Activated T-cell treated with anti-CD3 and anti-CD28 coated beads, Interleukin-2, amount 50 U/mL, for 4 hours (primary cell): ENCODE results near the gene ECE2. TPM values are rescaled to one million over a fixed set of nuclear protein-coding genes. Genes with fewer than 3 reads are reported as not detected.
"Not testable (repeated sequence)": the region's sequence is repeated elsewhere in the genome, so short reads cannot be mapped to it uniquely, and the experiment has no call there.

Experiments
- ATAC-seq, 2 donors: fragments of 200-7000 bp; cut with Tn5 transposase; one replicate each; pipeline ENCODE4 v1.10.0; 2021
- DNase-seq: peaks from one replicate; pipeline ENCODE4 v3.0.0-alpha.2; 2020
- H3K27me3 Mint-ChIP-seq: one replicate; pipeline ENCODE4 v1.8.0; 2021; ENCODE audit warnings: low read depth, mixed read lengths
- H3K36me3 Mint-ChIP-seq: one replicate; pipeline ENCODE4 v1.8.0; 2022; ENCODE audit warnings: mixed read lengths; ENCODE audit not compliant: insufficient read depth
- H3K4me1 Mint-ChIP-seq: one replicate; pipeline ENCODE4 v1.8.0; 2021; ENCODE audit warnings: low read depth, mixed read lengths
- H3K4me3 Mint-ChIP-seq: one replicate; pipeline ENCODE4 v1.8.0; 2021; ENCODE audit warnings: mild to moderate bottlenecking, moderate library complexity, mixed read lengths
- H3K9me3 Mint-ChIP-seq: one replicate; pipeline ENCODE4 v1.8.0; 2021; ENCODE audit warnings: mixed read lengths
- total RNA-seq, 3 donors: library from RNA; stranded (reverse); gene quantifications; one replicate each; pipeline ENCODE4 v1.2.1, GENCODE V29; 2021

Gene ECE2
- total RNA-seq, 3 donors from 2014 or later: not detected

GRCh38 chr3:184250167-184250828 lies 25.5 kb upstream of the ECE2 start:
- H3K36me3 Mint-ChIP-seq: peaks cover 6% of the 10 kb centered on the region
- peak overlapping the region; percentile 89 for H3K4me3 Mint-ChIP-seq
- H3K4me1 Mint-ChIP-seq: peaks cover 9% of the 10 kb centered on the region
- DNase-seq: peak; percentile 87
- H3K27me3 Mint-ChIP-seq: no peaks in the 10 kb centered on the region
- no peaks in the 10 kb centered on the region for H3K9me3 Mint-ChIP-seq
- peak; percentile 60 to 65 for ATAC-seq

GRCh38 chr3:184255291-184256039 lies 20.4 kb upstream of the ECE2 start:
- no peak overlapping the region for H3K4me3 Mint-ChIP-seq
- H3K4me1 Mint-ChIP-seq: peaks cover 12% of the 10 kb centered on the region
- H3K9me3 Mint-ChIP-seq: no peaks in the 10 kb centered on the region
- H3K36me3 Mint-ChIP-seq: peaks cover 5% of the 10 kb centered on the region
- peak; percentile 62 to 69 for ATAC-seq
- H3K27me3 Mint-ChIP-seq: peaks cover 5% of the 10 kb centered on the region
- no peak for DNase-seq

GRCh38 chr3:184257083-184257915 lies 18.5 kb upstream of the ECE2 start:
- Mint-ChIP-seq H3K27me3 (peaks cover 13% of the 10 kb centered on the region), H3K36me3 (peaks cover 5% of the 10 kb centered on the region), H3K9me3 (no peaks in the 10 kb centered on the region), H3K4me1 (peaks cover 21% of the 10 kb centered on the region), H3K4me3 (no peak overlapping the region)
- DNase-seq (no peak), ATAC-seq (no peak)

GRCh38 chr3:184258926-184259325 lies 16.9 kb upstream of the ECE2 start:
- ATAC-seq: no peak
- H3K4me3 Mint-ChIP-seq: no peak overlapping the region

GRCh38 chr3:184259396-184259877 lies 16.4 kb upstream of the ECE2 start:
- H3K4me3 Mint-ChIP-seq: peak overlapping the region; percentile 64

More at GRCh38 chr3:184258926-184259325, 16.9 kb upstream of the ECE2 start:
- no peaks in the 10 kb centered on the region for H3K9me3 Mint-ChIP-seq
- peaks cover 26% of the 10 kb centered on the region for H3K4me1 Mint-ChIP-seq
- H3K27me3 Mint-ChIP-seq: peaks cover 19% of the 10 kb centered on the region
- no peak for DNase-seq
- peaks cover 5% of the 10 kb centered on the region for H3K36me3 Mint-ChIP-seq

GRCh38 chr3:184259878-184260723 lies 15.7 kb upstream of the ECE2 start:
- Mint-ChIP-seq H3K4me3 (peak overlapping the region; percentile 82), H3K9me3 (no peaks in the 10 kb centered on the region), H3K36me3 (peaks cover 5% of the 10 kb centered on the region), H3K4me1 (peaks cover 26% of the 10 kb centered on the region), H3K27me3 (peaks cover 24% of the 10 kb centered on the region)
- DNase-seq (peak; percentile 20), ATAC-seq (peak; percentile 47 to 51)

More at GRCh38 chr3:184259396-184259877, 16.4 kb upstream of the ECE2 start:
- Mint-ChIP-seq H3K9me3 (no peaks in the 10 kb centered on the region), H3K4me1 (peaks cover 26% of the 10 kb centered on the region), H3K36me3 (peaks cover 5% of the 10 kb centered on the region), H3K27me3 (peaks cover 19% of the 10 kb centered on the region)
- no peak for ATAC-seq
- DNase-seq: no peak

GRCh38 chr3:184260724-184261269 lies 15.0 kb upstream of the ECE2 start:
- Mint-ChIP-seq H3K9me3 (no peaks in the 10 kb centered on the region), H3K4me3 (peak overlapping the region; percentile 82), H3K4me1 (peaks cover 23% of the 10 kb centered on the region), H3K36me3 (peaks cover 2% of the 10 kb centered on the region), H3K27me3 (peaks cover 26% of the 10 kb centered on the region)
- DNase-seq: no peak
- no peak for ATAC-seq

- Mint-ChIP-seq H3K4me1 (peaks cover 21% of the 10 kb centered on the region), H3K4me3 (peak within 1 kb of the TSS; percentile 82), H3K27me3 (peaks cover 30% of the 10 kb centered on the region), H3K9me3 (no peaks in the 10 kb centered on the region), H3K36me3 (peaks cover 2% of the 10 kb centered on the region)
- DNase-seq (peak; percentile 46), ATAC-seq (peak; percentile 56 to 59)
These were observed 14.5 kb upstream of the ECE2 start, which contains the start of gene CAMK2N2 for GRCh38 chr3:184261270-184261853. Gene CAMK2N2, minus strand, starts transcription at chr3:184261553. Its CDS starts 268 bp downstream, at chr3:184261285.

GRCh38 chr3:184261854-184262763 lies 13.7 kb upstream of the ECE2 start:
- H3K36me3 Mint-ChIP-seq: peaks cover 2% of the 10 kb centered on the region
- peak; percentile 36 for DNase-seq
- peaks cover 34% of the 10 kb centered on the region for H3K27me3 Mint-ChIP-seq
- H3K4me1 Mint-ChIP-seq: peaks cover 21% of the 10 kb centered on the region
- H3K9me3 Mint-ChIP-seq: no peaks in the 10 kb centered on the region
- H3K4me3 Mint-ChIP-seq: peak overlapping the region; percentile 79
- peak; percentile 42 to 44 for ATAC-seq

GRCh38 chr3:184262764-184263179 lies 13.1 kb upstream of the ECE2 start:
- no peaks in the 10 kb centered on the region for H3K9me3 Mint-ChIP-seq
- ATAC-seq (no peak), DNase-seq (no peak)
- H3K36me3 Mint-ChIP-seq: no peaks in the 10 kb centered on the region
- H3K27me3 Mint-ChIP-seq: peaks cover 40% of the 10 kb centered on the region
- H3K4me3 Mint-ChIP-seq: peak overlapping the region; percentile 61
- H3K4me1 Mint-ChIP-seq: peaks cover 21% of the 10 kb centered on the region

GRCh38 chr3:184267249-184267648 lies 8.6 kb upstream of the ECE2 start:
- not testable (repeated sequence) for H3K9me3 Mint-ChIP-seq, H3K36me3 Mint-ChIP-seq, ATAC-seq, H3K4me3 Mint-ChIP-seq, DNase-seq, H3K4me1 Mint-ChIP-seq
- peaks cover 46% of the 10 kb centered on the region for H3K27me3 Mint-ChIP-seq

- H3K9me3 Mint-ChIP-seq: no peaks in the 10 kb centered on the region
- no peak overlapping the region for H3K4me3 Mint-ChIP-seq
- DNase-seq (no peak), ATAC-seq (no peak)
- no peaks in the 10 kb centered on the region for H3K36me3 Mint-ChIP-seq
- peaks cover 50% of the 10 kb centered on the region for H3K27me3 Mint-ChIP-seq
- H3K4me1 Mint-ChIP-seq: peaks cover 3% of the 10 kb centered on the region
These were observed 3.6 kb upstream of the ECE2 start for GRCh38 chr3:184272269-184272668.
